ENCODE results near the gene CDH11. TPM values are rescaled to one million over a fixed set of nuclear protein-coding genes. Genes with fewer than 3 reads are reported as not detected.

CDH11 gene
- total and polyA plus RNA-seq, 9 of the 15 experiments (the other 6 are each of a cell fraction or from before 2014, with no cell fraction given), result 0.18 TPM; not detected in 8

DNA sequence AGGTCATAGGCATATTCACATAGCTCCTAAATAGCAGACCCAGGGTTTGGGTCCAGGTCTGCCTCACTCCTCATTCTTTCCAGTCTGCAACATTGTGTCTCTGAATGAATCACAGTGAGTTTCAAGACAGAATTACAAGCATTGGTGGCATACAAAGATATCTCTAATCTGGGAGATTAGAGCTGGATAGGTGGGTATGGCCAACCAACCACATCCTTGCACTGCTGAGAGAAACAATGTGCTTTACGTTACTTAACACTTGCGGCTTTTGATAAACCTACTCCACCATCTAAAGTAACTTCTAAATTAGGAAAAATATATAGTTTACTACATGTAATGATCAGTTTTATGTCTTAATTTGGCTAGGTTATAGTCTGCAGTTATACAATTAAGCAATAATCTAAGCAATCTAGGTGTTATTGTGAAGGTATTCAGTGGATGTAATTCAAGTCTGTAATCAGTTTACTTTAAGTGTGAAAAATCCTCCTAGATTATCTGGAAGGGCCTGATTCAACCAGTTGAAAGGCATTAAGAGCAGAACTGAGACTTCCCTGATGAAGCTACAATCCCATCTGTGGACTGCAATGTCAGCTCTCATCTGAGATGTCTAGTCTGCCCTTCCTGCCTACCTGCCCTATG lies 26.7 kb downstream of the CDH11 start (continued):
- TF ChIP-seq MEF2A (IDR thresholded peaks at IDR 0.05; ENCODE audit: control insufficient read depth, low read depth, low read length) (no peak), CCNT2 (IDR thresholded peaks at IDR 0.05; ENCODE audit: borderline replicate concordance, extremely low read depth, insufficient read length, low read depth, low read length) (no peak)

DNA sequence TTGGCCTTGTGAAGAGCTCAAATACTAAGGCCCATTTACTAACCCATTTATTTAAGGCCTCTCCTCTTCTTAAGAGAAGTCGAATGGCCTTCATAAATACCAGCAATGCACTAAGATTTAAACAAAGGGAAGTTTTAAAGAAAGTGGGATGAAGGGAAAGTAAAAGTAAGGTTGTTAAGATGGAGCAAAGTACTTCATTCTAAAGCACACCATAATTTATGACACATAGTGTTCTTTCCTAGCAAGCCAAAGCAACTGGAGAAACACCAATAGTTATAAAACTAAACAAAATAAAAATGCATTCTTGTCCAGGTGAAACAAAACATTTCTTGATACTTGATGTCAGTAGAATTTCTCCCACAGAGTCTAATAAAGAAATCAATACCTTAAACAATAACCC lies 27.9 kb downstream of the CDH11 start:
- ChIA-PET CTCF (ENCODE audit: low intra/inter-chr PET ratio) (no interaction called here), POLR2A (no interaction called here)
- in situ Hi-C loops (cut with MboI), result no loop called here
- no peak overlapping the region for H3K4me2 ChIP-seq (ENCODE audit: insufficient read depth, low read length)
- H3K36me3 ChIP-seq (ENCODE audit: control insufficient read depth, insufficient read depth, low read length), result no peaks in the 10 kb centered on the region
- intact Hi-C loops (cut with micrococcal nuclease), result no loop called here
- no peak overlapping the region for H2AFZ ChIP-seq (ENCODE audit: low read depth, low read length)
- H3K27me3 ChIP-seq (ENCODE audit: control insufficient read depth in 2 of 2, insufficient read depth in 2 of 2, low read length in 2 of 2), result no peaks in the 10 kb centered on the region
- no TSS peak for BruUV-seq (replicated peaks)
- no peak for FAIRE-seq
- H3K4me1 ChIP-seq (replicated peaks in 1 of 2; ENCODE audit: control insufficient read depth in 2 of 2, insufficient read depth in 2 of 2, low read length in 2 of 2), result no peaks in the 10 kb centered on the region
- no peaks in the 10 kb centered on the region for H3K9me1 ChIP-seq (ENCODE audit: control insufficient read depth, insufficient read depth, low read length)
- H3K27ac ChIP-seq (ENCODE audit: extremely low read depth, low read depth, low read length), result no peak overlapping the region
- DNase-seq (ENCODE audit: extremely low read depth in 1 of 4, low spot score in 3 of 4), result no peak
- H3K79me2 ChIP-seq (ENCODE audit: control insufficient read depth, insufficient read depth, low read length), result no peaks in the 10 kb centered on the region
- WGBS (ENCODE audit: insufficient coverage, low coverage, missing lambda C conversion rate), result 0% methylated on average over 1 of the region's 1 CpG
- H4K20me1 ChIP-seq (replicated peaks; ENCODE audit: control insufficient read depth, insufficient read depth, low read length), result no peaks in the 10 kb centered on the region
- TF ChIP-seq TCF7L2 (IDR thresholded peaks at IDR 0.05; ENCODE audit: low read depth, low read length) (no peak), ZKSCAN1 (IDR thresholded peaks at IDR 0.05; ENCODE audit: low read depth, low read length) (no peak), ELF1 (tag; IDR thresholded peaks at IDR 0.05) (no peak)
- TF ChIP-seq, protein P1, sequence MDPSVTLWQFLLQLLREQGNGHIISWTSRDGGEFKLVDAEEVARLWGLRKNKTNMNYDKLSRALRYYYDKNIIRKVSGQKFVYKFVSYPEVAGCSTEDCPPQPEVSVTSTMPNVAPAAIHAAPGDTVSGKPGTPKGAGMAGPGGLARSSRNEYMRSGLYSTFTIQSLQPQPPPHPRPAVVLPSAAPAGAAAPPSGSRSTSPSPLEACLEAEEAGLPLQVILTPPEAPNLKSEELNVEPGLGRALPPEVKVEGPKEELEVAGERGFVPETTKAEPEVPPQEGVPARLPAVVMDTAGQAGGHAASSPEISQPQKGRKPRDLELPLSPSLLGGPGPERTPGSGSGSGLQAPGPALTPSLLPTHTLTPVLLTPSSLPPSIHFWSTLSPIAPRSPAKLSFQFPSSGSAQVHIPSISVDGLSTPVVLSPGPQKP (CRISPR knock-in tag; IDR thresholded peaks at IDR 0.05), result no peak
- H3K4me3 ChIP-seq, result no peak overlapping the region
- H3K9me3 ChIP-seq (replicated peaks; ENCODE audit: control insufficient read depth, insufficient read depth, low read depth, low read length), result no peaks in the 10 kb centered on the region
- ATAC-seq, result no peak
- H3K9ac ChIP-seq (ENCODE audit: insufficient read depth in 1 of 2, low read depth in 2 of 2, low read length in 2 of 2), result no peak overlapping the region

Measured in K562 (cell line).